K562 (cell line): ENCODE measurements around the gene BMAL1. TPM values are rescaled to one million over a fixed set of nuclear protein-coding genes. Genes with fewer than 3 reads are reported as not detected.

Experiments used
- ATAC-seq: fragments of 200-7000 bp; cut with Tn5 transposase; 3 replicates; pipeline ENCODE4 v1.9.1; 2020; ENCODE audit warnings: moderate library complexity
- BruUV-seq: library from RNA; stranded (reverse); fragments of 400-500 nt; replicated peaks from 2 replicates; lab custom pipeline; 2021; lab: Mats Ljungman, UMichigan
- CTCF ChIA-PET: fragments of 300-600 bp; formaldehyde crosslinking; extraction: SDS; loops from one replicate; lab custom pipeline; 2021; ENCODE audit warnings: low intra/inter-chr PET ratio; lab: Yijun Ruan, JAX
- POLR2A ChIA-PET: fragments of 300-600, 350-650 bp; sonication (Branson Sonifier 250); formaldehyde crosslinking; extraction: SDS; loops from one replicate; lab custom pipeline; 2021; ENCODE audit warnings: antibody characterized with exemption, inconsistent platforms; lab: Yijun Ruan, JAX
- DNase-seq, 4 experiments: peaks; one replicate each; pipeline versions ENCODE4 v3.0.0 to v3.0.0-alpha.2; 2011 to 2018; ENCODE audit warnings: low spot score in 3 of 4, mixed read lengths in 3 of 4; ENCODE audit errors: extremely low read depth in 1 of 4
- FAIRE-seq: peaks from 2 replicates; lab custom pipeline; 2011; peaks lifted over from hg19 to GRCh38; lab: Jason Lieb, UNC
- H2AFZ ChIP-seq: 2 replicates; pipeline ENCODE4 v1.6.0; 2011; ENCODE audit warnings: low read depth, low read length, control low read depth, inconsistent platforms
- H3K27ac ChIP-seq: fragments of 200-600 bp; 3 replicates; pipeline ENCODE4 v1.8.0; 2011; ENCODE audit warnings: low read depth, mild to moderate bottlenecking, control low read depth, inconsistent platforms, low read length, moderate library complexity, mixed read lengths; ENCODE audit errors: extremely low read depth
- H3K27me3 ChIP-seq, 2 experiments: fragments of 300-600 bp in 1 of 2; 2 replicates in 1 of 2; 3 replicates in 1 of 2; pipeline versions ENCODE4 v1.6.0 to v1.8.0; 2011; ENCODE audit warnings: inconsistent platforms in 2 of 2, low read length in 2 of 2, mild to moderate bottlenecking in 1 of 2, mixed read lengths in 1 of 2, moderate library complexity in 1 of 2; ENCODE audit not compliant: control insufficient read depth in 2 of 2, insufficient read depth in 2 of 2
- H3K36me3 ChIP-seq: fragments of 300-600 bp; 3 replicates; pipeline ENCODE4 v1.8.0; 2011; ENCODE audit warnings: mild to moderate bottlenecking, low read length, inconsistent platforms; ENCODE audit not compliant: control insufficient read depth, insufficient read depth
- H3K4me1 ChIP-seq, 2 experiments: fragments of 200-600 bp in 1 of 2; replicated peaks in 1 of 2; 2 replicates in 1 of 2; 3 replicates in 1 of 2; pipeline versions ENCODE4 v1.5.1 to v1.8.0; 2011; ENCODE audit warnings: inconsistent platforms in 2 of 2, low read length in 2 of 2, mild to moderate bottlenecking in 1 of 2, mixed read lengths in 1 of 2, moderate library complexity in 1 of 2; ENCODE audit not compliant: control insufficient read depth in 2 of 2, insufficient read depth in 2 of 2
- H3K4me2 ChIP-seq: 2 replicates; pipeline ENCODE4 v1.6.1; 2011; ENCODE audit warnings: low read length, control low read depth, inconsistent platforms, mixed read lengths; ENCODE audit not compliant: insufficient read depth
- H3K4me3 ChIP-seq: fragments of 200-600 bp; sonication (generic), shearing (Covaris generic); 2 replicates; pipeline ENCODE4 v1.5.1; 2016; ENCODE audit warnings: control low read depth, inconsistent platforms
- H3K79me2 ChIP-seq: fragments of 200-600 bp; 3 replicates; pipeline ENCODE4 v1.8.0; 2011; ENCODE audit warnings: low read length, inconsistent platforms; ENCODE audit not compliant: control insufficient read depth, insufficient read depth
- H3K9ac ChIP-seq, 2 experiments: 2 replicates each; pipeline versions ENCODE4 v1.6.0 to v1.6.1; 2011; ENCODE audit warnings: low read depth in 2 of 2, low read length in 2 of 2, control low read depth in 1 of 2, inconsistent platforms in 1 of 2, mild to moderate bottlenecking in 1 of 2, mixed read lengths in 1 of 2; ENCODE audit not compliant: insufficient read depth in 1 of 2
- H3K9me1 ChIP-seq: one replicate; pipeline ENCODE4 v1.6.0; 2011; ENCODE audit warnings: inconsistent platforms, mild to moderate bottlenecking, low read length, moderate library complexity; ENCODE audit not compliant: control insufficient read depth, insufficient read depth
- H3K9me3 ChIP-seq: replicated peaks from 2 replicates; pipeline ENCODE4 v1.5.1; 2011; ENCODE audit warnings: low read depth, low read length, inconsistent platforms; ENCODE audit not compliant: control insufficient read depth, insufficient read depth
- H4K20me1 ChIP-seq: replicated peaks from 2 replicates; pipeline ENCODE4 v1.6.1; 2011; ENCODE audit warnings: low read length, inconsistent platforms, mixed read lengths; ENCODE audit not compliant: control insufficient read depth, insufficient read depth
- BHLHE40 ChIP-seq: IDR thresholded peaks from 2 replicates; pipeline ENCODE4 v1.6.1; 2011; ENCODE audit warnings: low read length, improper control_type of control experiment
- BMI1 ChIP-seq: fragments of 150-350 bp; IDR thresholded peaks from 2 replicates; pipeline ENCODE4 v1.6.1; 2014; ENCODE audit warnings: low read length
- DIDO1 ChIP-seq: fragments of 450-650 bp; IDR thresholded peaks from 2 replicates; pipeline ENCODE4 v1.6.1; 2016; ENCODE audit warnings: low read depth, missing biosample characterization, missing genetic modification characterization
- ESRRA ChIP-seq: fragments of 450-650 bp; IDR thresholded peaks from 2 replicates; pipeline ENCODE4 v1.6.1; 2014; ENCODE audit warnings: low read depth, mild to moderate bottlenecking, moderate library complexity, borderline replicate concordance
- GATA2 ChIP-seq: sonication (generic); formaldehyde crosslinking; IDR thresholded peaks from 2 replicates; pipeline ENCODE4 v1.4.0; 2020; ENCODE audit warnings: mild to moderate bottlenecking, missing genetic modification reagents
- HCFC1 ChIP-seq: IDR thresholded peaks from 2 replicates; pipeline ENCODE4 v1.6.1; 2012; ENCODE audit warnings: low read depth, low read length, improper control_type of control experiment
- KAT8 ChIP-seq: fragments of 450-650 bp; IDR thresholded peaks from 2 replicates; pipeline ENCODE4 v1.6.1; 2016; ENCODE audit warnings: low read depth, mild to moderate bottlenecking
- NRF1 ChIP-seq, 2 experiments: fragments of 450-650 bp; IDR thresholded peaks in 1 of 2; conservative IDR thresholded peaks in 1 of 2; 2 replicates each; pipeline ENCODE4 v1.6.1; 2014; ENCODE audit warnings: mild to moderate bottlenecking in 2 of 2
- PHF21A ChIP-seq: fragments of 450-650 bp; IDR thresholded peaks from 2 replicates; pipeline ENCODE4 v1.6.1; 2017; ENCODE audit warnings: low read depth, borderline replicate concordance
- PURB ChIP-seq: sonication (generic); formaldehyde crosslinking; IDR thresholded peaks from 2 replicates; pipeline ENCODE4 v1.9.0; 2021; ENCODE audit warnings: low read depth, mild to moderate bottlenecking, missing genetic modification reagents
- RHOXF2B ChIP-seq: fragments of 250-450 bp; sonication (Bioruptor Pico); conservative IDR thresholded peaks from 2 replicates; pipeline ENCODE4 v1.5.1; 2021
- ZNF584 ChIP-seq: fragments of 200-800 bp; sonication (Bioruptor generic); IDR thresholded peaks from 2 replicates; pipeline ENCODE4 v1.6.1; 2016; ENCODE audit warnings: low read depth, mild to moderate bottlenecking, missing genetic modification characterization, missing compliant biosample characterization
- ZNF699 ChIP-seq: fragments of 250-450 bp; sonication (Bioruptor Pico); IDR thresholded peaks from 2 replicates; pipeline ENCODE4 v1.8.0; 2021; ENCODE audit warnings: mild to moderate bottlenecking, moderate library complexity; ENCODE audit not compliant: insufficient replicate concordance
- in situ Hi-C: fragments of 300-500 bp; cut with MboI; formaldehyde crosslinking; loops from 4 replicates; pipeline ENCODE4 v1.15.0; 2018; ENCODE audit warnings: inconsistent platforms, mixed read lengths
- intact Hi-C: fragments of 100-400 bp; cut with micrococcal nuclease; formaldehyde crosslinking; loops from 2 replicates; pipeline ENCODE4 v1.14.2; 2022
- polyA plus RNA-seq, 8 experiments: library from polyadenylated mRNA; depleted of rRNA in 4 of 8; stranded (reverse) in 5 of 8; unstranded in 3 of 8; fragments of >200 nt; fragmentation: Nextera tagmentation in 2 of 8; fragmentation: Illumina TruSeq in 1 of 8; extraction: Ambion mirVana in 2 of 8; extraction: Trizol in 1 of 8; gene quantifications; 2 replicates each; pipeline versions ENCODE4 v1.2.1 to v1.2.3, GENCODE V29; 2011 to 2014; ENCODE audit warnings: inconsistent platforms in 1 of 8, missing spikeins in 1 of 8
- total RNA-seq, 7 experiments: library from RNA; depleted of rRNA in 6 of 7; stranded (reverse); fragments of >200 nt in 6 of 7; fragmentation: Illumina TruSeq in 2 of 7; extraction: Trizol in 2 of 7; gene quantifications; 2 replicates each; pipeline versions ENCODE4 v1.2.1 to v1.2.3, GENCODE V29; 2011 to 2021; ENCODE audit warnings: low replicate concordance in 1 of 7
- TF ChIP-seq, protein P1 (sequence below): sonication (generic); formaldehyde crosslinking; IDR thresholded peaks from 2 replicates; pipeline ENCODE4 v1.8.1; 2023; ENCODE audit warnings: mild to moderate bottlenecking, missing genetic modification reagents
- TF ChIP-seq, protein P2 (sequence below), 2 experiments: IDR thresholded peaks in 1 of 2; conservative IDR thresholded peaks in 1 of 2; 2 replicates each; pipeline ENCODE4 v1.6.1; 2016; ENCODE audit warnings: low read depth in 2 of 2, mild to moderate bottlenecking in 1 of 2, missing compliant biosample characterization in 1 of 2, missing genetic modification characterization in 1 of 2, moderate library complexity in 1 of 2
- TF ChIP-seq, protein P3 (sequence below): IDR thresholded peaks from 3 replicates; pipeline ENCODE4 v1.6.1; 2011; ENCODE audit warnings: borderline replicate concordance, mild to moderate bottlenecking, moderate library complexity; ENCODE audit not compliant: insufficient read length; ENCODE audit errors: extremely low read depth

The BMAL1 gene
- total and polyA plus RNA-seq, 9 of the 15 experiments (the other 6 are each of a cell fraction or from before 2014, with no cell fraction given) = 0.14 to 2.4 (median 0.64) TPM

GRCh38 chr11:13301522-13301921 lies 23.9 kb downstream of the BMAL1 start:
- ATAC-seq (no peak), DNase-seq (no peak), FAIRE-seq (no peak)
- Histone ChIP-seq H3K9ac (no peak overlapping the region), H4K20me1 (no peaks in the 10 kb centered on the region), H3K27ac (no peak overlapping the region), H3K79me2 (no peaks in the 10 kb centered on the region), H3K4me2 (no peak overlapping the region), H3K9me3 (no peaks in the 10 kb centered on the region; the same call in 1 of the 2 replicates), H3K4me3 (no peak overlapping the region), H3K9me1 (no peaks in the 10 kb centered on the region), H3K4me1 (no peaks in the 10 kb centered on the region), H2AFZ (no peak overlapping the region), H3K27me3 (peaks cover 0 to 29% of the 10 kb centered on the region in 2 experiments; a peak in 2 of 5 replicates), H3K36me3 (no peaks in the 10 kb centered on the region)
- intact Hi-C loops = no loop called here
- CTCF ChIA-PET = no interaction called here
- no TSS peak for BruUV-seq
- POLR2A ChIA-PET = interaction anchor here (0.5 to 1.1 kb wide), 2 partner anchors 9 to 10 kb away, joined by 3 to 4 read pairs; no protein-coding TSS in a partner anchor
- in situ Hi-C loops = no loop called here
- TF ChIP-seq, protein P1, sequence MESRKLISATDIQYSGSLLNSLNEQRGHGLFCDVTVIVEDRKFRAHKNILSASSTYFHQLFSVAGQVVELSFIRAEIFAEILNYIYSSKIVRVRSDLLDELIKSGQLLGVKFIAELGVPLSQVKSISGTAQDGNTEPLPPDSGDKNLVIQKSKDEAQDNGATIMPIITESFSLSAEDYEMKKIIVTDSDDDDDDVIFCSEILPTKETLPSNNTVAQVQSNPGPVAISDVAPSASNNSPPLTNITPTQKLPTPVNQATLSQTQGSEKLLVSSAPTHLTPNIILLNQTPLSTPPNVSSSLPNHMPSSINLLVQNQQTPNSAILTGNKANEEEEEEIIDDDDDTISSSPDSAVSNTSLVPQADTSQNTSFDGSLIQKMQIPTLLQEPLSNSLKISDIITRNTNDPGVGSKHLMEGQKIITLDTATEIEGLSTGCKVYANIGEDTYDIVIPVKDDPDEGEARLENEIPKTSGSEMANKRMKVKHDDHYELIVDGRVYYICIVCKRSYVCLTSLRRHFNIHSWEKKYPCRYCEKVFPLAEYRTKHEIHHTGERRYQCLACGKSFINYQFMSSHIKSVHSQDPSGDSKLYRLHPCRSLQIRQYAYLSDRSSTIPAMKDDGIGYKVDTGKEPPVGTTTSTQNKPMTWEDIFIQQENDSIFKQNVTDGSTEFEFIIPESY (CRISPR knock-in tag) = no peak
- TF ChIP-seq HCFC1 = no peak
- TF ChIP-seq KAT8 = no peak
- no peak for TF ChIP-seq BHLHE40
- TF ChIP-seq, protein P2, sequence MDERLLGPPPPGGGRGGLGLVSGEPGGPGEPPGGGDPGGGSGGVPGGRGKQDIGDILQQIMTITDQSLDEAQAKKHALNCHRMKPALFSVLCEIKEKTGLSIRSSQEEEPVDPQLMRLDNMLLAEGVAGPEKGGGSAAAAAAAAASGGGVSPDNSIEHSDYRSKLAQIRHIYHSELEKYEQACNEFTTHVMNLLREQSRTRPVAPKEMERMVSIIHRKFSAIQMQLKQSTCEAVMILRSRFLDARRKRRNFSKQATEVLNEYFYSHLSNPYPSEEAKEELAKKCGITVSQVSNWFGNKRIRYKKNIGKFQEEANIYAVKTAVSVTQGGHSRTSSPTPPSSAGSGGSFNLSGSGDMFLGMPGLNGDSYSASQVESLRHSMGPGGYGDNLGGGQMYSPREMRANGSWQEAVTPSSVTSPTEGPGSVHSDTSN (CRISPR knock-in tag; IDR thresholded peaks at IDR 0.05; ENCODE audit: low read depth) = no peak
- TF ChIP-seq, protein P2 (tag; conservative IDR thresholded peaks at IDR 0.05; ENCODE audit: low read depth) = no peak
- TF ChIP-seq ESRRA = no peak
- TF ChIP-seq, protein P3, sequence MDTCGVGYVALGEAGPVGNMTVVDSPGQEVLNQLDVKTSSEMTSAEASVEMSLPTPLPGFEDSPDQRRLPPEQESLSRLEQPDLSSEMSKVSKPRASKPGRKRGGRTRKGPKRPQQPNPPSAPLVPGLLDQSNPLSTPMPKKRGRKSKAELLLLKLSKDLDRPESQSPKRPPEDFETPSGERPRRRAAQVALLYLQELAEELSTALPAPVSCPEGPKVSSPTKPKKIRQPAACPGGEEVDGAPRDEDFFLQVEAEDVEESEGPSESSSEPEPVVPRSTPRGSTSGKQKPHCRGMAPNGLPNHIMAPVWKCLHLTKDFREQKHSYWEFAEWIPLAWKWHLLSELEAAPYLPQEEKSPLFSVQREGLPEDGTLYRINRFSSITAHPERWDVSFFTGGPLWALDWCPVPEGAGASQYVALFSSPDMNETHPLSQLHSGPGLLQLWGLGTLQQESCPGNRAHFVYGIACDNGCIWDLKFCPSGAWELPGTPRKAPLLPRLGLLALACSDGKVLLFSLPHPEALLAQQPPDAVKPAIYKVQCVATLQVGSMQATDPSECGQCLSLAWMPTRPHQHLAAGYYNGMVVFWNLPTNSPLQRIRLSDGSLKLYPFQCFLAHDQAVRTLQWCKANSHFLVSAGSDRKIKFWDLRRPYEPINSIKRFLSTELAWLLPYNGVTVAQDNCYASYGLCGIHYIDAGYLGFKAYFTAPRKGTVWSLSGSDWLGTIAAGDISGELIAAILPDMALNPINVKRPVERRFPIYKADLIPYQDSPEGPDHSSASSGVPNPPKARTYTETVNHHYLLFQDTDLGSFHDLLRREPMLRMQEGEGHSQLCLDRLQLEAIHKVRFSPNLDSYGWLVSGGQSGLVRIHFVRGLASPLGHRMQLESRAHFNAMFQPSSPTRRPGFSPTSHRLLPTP = no peak
- no peak for TF ChIP-seq ZNF584 (CRISPR knock-in tag)
- TF ChIP-seq PHF21A = no peak
- TF ChIP-seq DIDO1 (tag) = no peak
- no peak for TF ChIP-seq RHOXF2B (CRISPR knock-in tag)
- TF ChIP-seq ZNF699 (CRISPR knock-in tag) = no peak
- no peak for TF ChIP-seq NRF1 (conservative IDR thresholded peaks at IDR 0.05 in 1 of 2, IDR thresholded peaks at IDR 0.05 in 1 of 2)
- no peak for TF ChIP-seq GATA2 (CRISPR knock-in tag)
- no peak for TF ChIP-seq PURB (CRISPR knock-in tag)
- TF ChIP-seq BMI1 = no peak
